Activated CD8-positive, alpha-beta memory T cell treated with anti-CD3 and anti-CD28 coated beads, Interleukin-2, amount 50 U/mL, for 4 hours (primary cell): ENCODE results near the gene SRGAP2B.
"Not testable (repeated sequence)": the region's sequence is repeated elsewhere in the genome, so short reads cannot be mapped to it uniquely, and the experiment has no call there.

Source experiments
- DNase-seq: peaks from one replicate; pipeline ENCODE4 v3.0.0-alpha.2; 2020

Gene SRGAP2B

DNA sequence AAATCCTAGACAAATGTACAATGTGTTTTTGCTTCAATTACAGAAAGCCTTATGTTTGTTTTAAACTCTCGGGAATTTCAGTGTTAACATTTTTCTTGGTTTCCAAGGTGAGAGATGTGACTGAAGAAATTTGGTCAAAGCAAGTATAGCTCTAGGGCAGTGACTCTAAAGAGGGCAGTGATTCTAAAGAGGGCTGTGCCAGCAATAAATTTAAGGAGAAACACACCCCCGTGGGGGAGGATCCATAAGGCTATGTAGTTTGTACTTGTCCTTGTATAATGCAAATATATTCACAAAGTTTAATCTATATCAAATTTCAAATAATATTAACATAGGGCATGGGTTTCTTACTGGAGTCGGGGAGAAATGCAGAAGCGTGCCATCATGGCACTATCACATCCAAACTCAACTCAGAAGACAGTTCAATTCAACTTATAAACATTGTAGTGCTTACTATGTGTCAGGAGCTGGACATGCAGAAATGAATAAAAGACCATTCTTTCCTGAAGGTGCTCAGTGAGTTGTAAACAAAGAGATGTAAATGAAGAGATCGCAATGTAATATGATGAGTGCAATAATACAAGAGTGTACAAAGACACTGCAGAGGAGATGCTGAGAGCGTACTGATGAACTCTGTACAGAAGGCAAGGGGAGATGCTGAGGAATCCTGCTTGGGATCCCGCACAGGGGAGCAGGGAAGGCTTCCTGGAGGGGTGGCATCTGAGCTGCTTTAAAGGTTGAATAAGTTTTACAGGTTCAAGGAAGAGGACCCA is 12.5 kb downstream of the SRGAP2B start:
- DNase-seq = not testable (repeated sequence)

DNA sequence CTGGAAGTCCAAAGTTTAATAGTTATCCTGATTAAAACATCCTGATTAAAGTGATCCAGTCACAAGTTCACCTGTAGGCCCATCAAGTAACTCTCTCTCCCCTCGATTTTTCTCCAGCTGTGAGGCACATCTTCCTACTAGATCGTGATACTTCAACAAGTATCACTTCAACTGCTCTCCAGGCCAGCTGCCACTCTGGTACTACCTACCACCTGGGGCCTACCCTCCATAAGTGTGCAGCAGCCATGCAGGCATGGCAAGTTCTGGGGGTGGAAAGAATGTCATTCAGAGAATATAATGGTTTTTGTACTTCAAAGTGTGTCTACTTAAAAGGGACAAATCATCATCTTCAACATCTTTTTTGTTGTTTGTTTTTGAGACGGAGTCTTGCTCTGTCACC is 14.9 kb downstream of the SRGAP2B start:
- not testable (repeated sequence) for DNase-seq

DNA sequence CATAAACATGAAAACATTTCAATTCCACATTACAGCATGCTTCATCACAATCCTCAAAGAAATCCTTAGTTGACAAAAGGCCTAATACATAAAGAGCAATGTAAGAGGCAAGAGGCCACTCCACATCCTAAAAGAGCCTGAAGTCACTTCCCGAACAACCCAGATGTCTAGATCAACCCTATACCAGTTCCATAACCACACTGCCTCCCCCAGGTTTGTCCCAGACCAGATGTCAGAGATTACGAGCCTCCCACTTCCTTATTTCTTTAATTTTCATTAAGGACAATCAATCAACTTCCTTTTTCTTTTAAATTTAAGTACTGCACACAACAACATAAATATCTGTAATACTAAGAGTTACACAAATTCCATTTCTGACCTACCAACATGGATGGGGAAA is 15.4 kb downstream of the SRGAP2B start:
- not testable (repeated sequence) for DNase-seq

DNA sequence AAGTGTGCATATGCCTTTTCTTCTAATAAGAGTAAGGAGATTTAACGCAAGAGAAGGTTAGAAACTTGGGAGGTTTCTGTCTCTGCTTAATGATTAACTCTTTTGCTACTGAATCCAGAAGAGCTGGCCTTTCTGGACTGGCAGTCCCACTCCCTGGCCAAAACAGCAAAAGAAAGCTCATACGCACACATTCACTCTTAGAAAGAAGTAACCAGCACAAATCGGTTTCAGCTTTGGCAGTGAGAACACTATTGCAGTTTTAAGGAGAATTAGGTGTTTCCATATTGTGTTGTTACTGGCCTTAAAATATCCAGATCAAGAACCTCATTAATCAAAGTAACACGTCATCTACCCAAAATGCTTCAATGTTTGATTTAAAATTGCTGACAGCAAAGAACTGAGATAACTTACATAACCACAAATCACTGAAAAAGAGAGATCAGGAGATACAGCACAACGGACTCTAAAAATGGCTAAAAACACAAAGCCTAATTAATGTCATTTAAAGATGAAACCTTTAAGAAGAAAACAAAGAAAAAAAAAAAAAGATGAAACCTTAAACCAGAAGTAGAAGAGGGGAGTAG is 16.2 kb downstream of the SRGAP2B start:
- DNase-seq = not testable (repeated sequence)

DNA sequence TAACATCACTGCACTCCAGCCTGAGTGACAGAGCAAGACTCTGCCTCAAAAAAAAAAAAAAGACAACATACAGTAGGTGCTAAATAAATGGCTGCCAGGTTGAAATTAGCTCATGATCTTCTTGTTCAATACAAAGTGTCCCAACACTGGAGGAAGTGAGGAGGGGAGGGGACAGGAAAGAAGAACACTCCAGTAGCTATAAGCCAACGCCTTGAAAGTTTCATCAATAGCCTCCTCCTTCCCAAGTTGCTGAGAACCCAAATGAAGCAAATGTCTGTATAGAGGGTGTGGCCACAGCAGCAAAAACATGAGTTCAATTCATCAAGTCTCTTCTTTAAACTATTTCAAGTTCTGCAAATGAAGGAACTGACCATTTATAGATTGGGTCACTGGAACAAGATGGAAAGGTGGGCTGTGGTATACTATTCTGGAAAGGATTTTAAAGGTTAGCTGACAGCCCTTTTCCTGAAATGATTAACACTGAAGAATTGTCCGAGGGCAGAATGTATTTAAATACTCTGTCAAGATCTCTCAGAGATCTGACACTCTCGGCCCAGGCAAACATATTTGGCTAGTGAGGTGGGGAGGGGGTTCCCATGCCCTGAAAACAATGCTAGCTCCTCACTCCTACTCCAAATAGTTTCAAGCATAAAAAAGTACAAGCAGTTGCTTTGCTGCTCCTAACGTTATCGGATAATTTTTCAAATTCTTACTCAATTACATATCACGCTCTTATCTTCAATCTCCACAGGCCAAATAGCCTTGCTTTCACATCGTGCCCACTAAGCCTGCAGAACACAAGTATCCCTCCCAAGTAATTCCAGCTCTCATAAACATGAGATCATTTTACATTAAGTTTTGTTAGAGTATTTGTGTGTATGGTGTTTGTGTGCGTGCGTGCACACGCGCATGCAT is 17.0 kb downstream of the SRGAP2B start:
- not testable (repeated sequence) for DNase-seq

DNA sequence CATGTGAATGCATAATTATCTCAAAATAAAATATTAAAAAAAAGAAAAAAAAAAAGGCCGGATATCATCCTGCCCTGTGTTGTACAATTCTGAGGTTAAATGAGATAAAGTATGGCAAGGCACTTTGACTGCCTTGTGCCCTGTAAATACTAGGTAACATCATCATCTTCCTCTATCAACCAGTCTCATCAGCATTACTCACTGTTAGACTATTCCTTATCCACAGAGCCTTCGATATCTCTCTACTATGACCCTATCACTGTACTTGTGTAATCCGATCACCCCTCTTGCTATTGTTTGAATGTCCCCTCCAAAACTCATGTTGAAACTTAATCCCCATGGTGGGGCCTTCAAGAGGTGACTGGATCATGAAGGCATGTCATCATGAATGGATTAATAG is 18.3 kb downstream of the SRGAP2B start:
- not testable (repeated sequence) for DNase-seq

DNA sequence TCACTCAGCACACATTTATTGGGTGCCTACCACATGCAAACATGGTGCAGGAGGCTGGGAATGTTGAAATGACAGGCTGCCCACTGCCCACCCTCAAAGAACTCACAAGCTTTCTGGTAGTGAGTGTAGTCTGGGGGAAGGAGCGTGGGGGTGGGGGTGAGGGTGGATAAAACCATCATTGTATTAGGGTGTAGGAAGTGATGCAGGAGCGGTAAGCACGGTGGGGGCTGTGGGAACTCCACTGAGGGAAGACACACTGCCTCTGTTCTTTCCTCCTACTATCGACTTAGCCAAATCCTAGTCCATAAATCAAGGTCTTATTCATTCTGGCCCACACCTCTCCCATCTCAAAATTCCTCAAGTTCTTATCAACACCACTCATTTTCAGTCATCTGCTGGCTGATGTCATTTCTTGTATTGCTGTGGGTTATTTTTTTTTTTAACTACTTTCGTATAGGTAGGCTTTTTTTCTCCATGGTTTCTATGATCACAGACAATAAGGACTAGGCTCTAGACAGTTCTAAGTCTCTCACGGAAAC is 21.0 kb downstream of the SRGAP2B start:
- not testable (repeated sequence) for DNase-seq

DNA sequence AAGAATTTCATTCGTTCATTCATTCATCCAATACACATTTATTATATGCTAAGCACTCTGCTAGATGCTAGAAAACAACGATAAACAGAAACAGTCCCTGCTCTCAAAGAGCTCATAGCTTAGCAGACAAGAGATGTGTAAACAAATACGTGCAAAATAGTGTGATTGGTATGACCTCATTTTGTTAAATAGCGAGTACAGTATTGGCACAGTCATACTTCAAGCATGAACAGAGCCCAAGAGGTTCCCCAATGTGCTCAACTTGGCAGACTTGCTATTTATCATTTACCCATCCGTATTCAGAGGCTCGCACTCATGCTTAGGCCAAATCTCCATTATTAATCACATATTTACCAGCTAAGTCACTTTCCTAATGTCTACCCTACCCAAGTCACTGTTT is 23.6 kb downstream of the SRGAP2B start:
- not testable (repeated sequence) for DNase-seq

DNA sequence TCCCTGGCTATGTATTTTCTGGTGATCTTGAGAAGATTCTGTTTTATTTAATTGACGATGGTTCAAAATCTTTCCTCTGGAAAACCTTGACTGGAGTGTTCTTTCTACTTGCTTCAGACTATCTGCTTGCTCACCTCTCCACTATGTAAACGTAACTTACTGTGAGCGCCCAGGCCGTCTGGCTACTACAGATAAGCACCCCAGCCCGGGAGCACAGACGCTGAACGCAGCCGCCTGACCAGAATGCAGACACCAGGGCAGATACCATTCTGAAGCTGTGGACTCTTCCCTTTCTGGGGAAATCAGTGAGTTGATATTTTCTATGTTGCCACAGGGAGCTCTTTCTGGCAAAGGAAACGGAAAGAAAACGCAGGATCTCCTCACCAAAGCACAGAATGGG is 28.6 kb downstream of the SRGAP2B start:
- not testable (repeated sequence) for DNase-seq

DNA sequence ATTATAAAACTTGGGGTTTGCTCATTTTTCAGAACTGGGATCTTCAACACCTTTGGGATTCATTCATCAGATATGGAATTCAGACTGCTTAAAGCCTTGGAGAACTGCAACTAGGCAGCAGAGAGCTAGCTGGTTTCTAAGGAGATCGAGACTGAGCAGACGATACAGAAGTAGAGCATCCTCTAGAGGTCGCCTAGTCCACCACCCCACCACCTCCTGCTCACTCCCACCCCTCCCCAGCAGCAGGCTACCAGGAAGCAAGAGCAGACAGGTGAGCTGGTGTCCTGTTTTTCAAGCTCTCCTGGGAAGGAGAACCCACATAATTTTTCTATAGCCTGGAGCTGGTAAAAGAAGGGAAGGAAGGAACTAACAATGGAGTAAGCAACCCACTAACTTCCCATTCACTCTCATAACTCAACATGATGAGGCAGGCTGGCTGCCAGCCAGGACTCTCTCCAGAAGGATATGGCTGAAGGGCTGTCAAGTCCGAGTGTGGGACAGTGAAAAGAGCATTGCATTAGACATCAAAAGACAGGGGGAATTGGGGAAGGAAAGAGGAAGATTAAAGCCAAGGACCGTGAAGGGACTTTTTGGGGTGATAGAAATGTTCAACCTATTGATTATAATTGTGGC is 29.8 kb downstream of the SRGAP2B start:
- DNase-seq = not testable (repeated sequence)

DNA sequence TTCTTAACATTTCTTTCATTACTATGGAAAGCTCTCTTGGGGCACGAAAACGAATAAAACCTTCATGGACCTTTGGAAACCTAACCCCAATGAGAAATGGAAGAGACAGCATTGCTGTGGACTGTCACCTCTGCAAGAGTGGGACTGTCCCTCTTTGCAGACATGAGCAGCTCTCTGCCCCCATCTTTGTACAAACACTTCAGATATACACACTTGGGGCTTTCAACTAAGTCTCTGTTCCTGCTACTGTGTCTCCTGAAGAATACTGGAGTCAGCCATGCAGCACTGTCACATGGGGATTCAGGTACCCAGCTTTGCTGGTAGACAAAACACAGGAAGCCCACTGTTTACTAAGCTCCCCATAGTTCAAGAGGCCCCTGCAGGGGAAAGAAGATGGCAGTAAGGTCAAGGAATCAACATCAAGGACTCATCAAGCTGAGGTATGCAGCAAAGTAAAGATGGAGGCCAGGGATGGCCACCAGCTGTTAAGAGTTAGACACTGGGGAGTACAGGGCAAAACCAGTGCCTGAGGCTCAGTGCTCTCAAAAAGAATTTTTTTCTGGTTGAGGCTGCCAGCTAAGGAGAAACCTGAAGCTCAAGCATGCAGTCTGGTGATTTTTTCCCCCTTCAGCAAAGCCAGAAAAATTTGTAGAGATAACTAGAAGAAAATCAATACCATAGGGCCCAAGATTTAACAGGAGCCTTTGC is 31.0 kb downstream of the SRGAP2B start:
- not testable (repeated sequence) for DNase-seq

DNA sequence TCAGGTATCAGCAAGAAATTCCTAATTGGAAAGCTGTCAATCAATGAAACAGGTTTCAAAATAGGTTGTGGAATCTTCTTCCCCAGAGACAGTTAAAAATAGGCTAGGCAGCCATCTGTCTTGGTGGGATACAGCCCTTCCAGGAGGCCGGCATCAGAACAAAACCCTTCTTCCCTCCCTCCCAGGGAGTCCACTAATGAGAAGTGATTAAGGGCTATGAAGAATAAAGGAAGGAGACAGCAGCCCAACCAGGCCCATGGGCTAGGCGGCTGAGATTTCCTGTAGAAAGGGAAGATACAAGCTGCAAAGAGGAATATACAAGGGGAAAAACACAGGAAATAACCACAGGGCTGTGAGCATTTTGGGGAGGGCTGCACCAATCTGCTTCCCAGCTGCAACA is 31.8 kb downstream of the SRGAP2B start:
- DNase-seq = not testable (repeated sequence)

DNA sequence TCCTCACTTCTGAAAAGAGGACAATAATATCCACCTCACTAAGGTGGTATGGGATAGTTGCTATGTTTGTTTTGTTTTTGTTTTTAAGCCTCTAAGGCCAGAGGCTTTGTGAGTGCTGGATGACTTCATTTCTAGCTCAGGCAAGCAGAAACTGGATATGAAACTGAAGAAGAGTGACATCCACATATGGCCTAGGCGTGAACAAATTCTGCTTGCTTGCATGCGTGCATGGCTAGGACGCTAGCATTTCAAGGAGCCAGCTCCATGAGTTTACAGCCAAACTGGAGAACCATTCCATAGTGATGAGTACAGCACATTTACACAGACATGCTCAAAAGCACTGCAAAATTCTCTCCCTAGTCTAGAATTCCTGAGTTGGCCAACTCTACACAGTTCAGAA is 36.9 kb downstream of the SRGAP2B start:
- DNase-seq = not testable (repeated sequence)

DNA sequence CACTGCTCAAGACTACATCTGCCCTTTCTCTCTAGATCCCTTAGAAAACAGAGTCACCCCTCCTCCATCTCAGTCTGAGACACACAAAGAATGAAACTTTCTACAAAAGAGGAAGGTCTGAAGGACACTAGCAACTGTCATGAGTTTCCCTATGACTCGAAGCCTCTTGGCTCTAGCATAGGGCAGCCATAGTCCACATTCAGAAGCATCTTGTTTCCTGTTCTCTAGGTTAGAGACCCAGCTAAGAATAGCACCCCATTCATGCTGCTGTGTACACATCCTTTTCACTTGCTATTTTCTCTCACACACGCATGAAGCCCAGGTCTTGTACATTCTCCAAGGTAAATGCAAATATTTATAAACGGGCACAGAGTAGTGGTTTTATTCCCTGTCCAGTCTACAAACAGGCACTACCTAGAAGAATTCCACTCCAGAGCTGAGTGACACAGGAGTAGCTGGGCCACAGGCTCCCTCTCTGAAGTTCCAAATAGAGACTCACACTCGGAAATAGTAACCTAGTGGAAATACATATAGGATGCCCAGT is 39.8 kb downstream of the SRGAP2B start:
- not testable (repeated sequence) for DNase-seq

DNA sequence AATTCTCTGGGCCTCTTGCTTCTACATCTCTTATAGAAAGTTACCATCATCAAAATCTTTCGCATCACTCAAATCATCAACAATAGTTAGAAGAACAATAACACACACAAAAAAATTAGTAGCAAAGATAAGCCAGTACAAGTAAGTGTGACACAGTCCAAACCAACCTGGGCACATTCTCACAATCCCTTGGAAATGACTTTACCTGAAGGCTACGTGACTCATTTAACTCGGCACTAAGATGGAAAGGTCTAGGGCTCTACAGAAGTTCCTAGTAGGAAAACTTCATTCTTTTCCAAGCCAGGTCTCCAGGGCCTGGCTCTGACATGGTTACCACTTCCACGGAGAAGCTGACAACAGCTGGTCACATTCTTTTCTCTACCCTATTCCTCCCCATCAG is 41.7 kb downstream of the SRGAP2B start:
- not testable (repeated sequence) for DNase-seq

DNA sequence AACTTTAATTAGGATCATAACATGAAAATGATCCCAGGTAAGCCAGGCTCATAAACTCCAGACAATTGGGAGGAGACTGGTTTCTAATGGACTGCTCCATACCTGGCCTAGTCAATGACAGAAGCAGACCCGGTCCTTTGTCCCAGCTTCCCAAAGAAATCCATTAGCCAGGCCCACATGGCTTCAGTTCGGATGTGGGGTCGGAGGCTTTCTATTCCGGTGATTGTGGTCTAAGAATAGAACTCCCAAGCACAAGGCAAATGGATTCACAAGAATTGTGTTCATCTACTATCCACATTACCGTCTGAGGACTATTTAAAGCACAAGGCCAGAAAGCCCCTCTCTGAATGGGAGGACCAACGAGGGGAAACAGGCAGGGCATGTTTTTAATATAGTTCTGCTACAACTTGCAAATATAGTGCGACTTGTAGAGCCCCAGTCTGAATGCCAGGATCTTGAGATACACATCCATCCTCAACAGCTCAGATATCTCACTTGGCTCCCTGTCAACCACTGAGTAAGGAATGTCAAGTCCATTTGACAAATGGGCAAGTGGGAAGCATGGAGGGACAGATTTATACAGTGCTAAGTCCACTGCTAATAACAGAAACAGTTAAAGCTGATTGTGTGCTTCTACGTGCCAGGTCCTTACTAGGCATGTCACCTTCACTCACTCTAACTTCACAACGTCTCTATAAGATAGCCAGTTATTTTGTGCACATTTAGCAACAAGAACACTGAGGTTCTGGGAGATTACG is 42.9 kb downstream of the SRGAP2B start:
- not testable (repeated sequence) for DNase-seq

DNA sequence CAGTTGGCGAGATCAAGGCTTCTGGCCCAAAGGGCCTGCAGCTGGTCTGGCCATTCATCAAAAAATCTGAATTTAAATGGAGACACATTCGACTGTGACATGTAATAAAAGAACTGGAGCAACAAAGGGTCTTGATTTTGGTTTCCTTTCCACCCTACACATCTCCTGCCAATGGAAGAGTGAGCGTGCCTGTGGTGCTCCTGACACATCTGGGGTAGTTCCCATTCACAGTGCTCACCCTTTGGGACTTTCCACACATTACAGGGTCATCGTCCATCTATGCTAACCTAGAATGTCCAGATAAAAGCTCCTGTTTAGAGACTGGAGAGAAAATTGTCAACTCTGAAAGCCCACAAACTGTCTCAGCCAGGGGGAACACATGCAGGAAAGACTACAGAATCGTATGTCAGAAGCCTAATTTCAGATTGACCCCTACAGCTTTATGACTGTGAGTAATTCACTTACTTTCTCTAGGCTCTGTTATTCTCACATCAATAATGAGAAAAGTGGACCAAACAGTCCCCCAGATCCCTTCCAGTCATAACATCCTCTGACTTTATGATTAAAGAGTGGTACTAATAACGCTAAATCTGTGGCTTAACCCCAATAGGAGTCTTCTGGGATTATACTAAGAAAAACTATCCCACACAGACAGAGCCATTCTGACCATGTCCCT is 46.8 kb downstream of the SRGAP2B start:
- DNase-seq = not testable (repeated sequence)

DNA sequence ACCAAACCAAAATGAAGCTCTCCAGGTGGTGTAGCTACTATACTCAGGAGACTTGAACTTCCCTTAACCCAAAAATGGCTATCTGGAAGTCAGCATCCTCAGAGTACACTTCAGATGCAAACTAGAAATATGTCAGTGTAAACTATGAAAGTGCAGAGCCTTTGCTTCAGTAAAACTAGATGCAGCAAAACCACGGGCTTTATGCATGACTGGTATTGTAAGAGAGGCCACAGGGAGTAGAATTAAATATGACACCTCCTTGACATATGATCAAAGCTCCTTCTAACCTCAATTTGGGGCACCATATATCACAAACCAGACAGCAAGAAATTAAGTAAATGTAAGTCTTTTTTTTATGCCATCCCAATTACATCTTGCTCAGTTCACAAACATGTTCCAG is 47.6 kb downstream of the SRGAP2B start:
- DNase-seq = not testable (repeated sequence)

DNA sequence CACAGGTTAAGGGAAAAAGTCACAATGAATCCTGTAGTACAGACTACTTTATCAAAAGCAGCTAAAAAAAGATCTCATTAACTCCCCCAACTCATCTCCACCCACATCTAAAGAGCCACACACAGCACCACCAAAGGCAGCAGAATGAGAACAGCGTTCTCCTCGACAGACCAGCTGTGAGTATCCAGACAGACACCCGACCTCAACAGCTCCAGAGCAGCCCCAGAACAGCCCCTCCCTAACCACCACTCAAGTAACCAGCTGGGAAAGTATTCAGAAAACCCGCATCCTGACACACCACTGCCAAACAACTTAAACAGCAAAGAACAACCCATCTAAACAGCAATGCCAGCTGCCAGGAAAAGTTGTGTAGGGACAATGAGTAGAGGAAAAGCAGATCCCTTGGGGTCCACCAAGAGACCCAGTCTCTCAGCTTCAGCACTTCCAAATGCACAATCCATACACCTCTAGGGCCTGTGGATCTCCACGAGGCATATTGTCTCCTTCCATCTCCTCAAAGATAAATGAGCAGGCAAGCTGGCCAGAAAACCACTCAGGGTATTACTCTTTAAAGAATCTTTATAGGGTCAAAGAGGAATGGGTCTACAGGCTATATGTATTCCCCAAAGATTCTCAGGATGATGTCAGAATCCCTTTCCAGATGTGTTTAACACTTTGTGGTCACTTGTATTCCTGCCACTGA is 49.4 kb downstream of the SRGAP2B start:
- not testable (repeated sequence) for DNase-seq

DNA sequence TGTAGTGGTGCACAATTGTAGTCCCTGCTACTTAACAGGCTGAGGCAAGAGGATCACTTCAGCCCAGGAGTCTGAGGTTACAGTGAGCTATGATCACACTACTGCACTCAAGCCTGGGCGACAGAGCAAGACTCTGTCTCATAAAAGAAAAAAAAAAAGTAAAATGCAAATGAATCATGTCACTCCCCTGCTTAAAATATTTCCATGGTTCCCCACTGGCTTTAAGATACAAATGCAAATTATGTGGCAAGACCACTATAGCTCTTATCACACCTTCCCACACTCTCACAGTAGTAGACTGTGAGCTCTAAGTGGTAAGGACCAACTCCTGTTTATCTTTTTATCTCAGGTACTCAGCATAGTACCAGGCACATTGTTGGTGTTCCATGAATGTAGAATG is 53.6 kb downstream of the SRGAP2B start:
- DNase-seq = not testable (repeated sequence)
